Spleen (tissue), 7 donors: ENCODE results near the gene TTC9C.

Source experiments
- CTCF ChIP-seq, 11 experiments: fragments of 200-600 bp in 7 of 11; fragments of 450-650 bp in 4 of 11; sonication (generic) in 4 of 11; IDR thresholded peaks in 8 of 11; conservative IDR thresholded peaks in 3 of 11; 1 replicate in 7 of 11; 2 replicates in 4 of 11; pipeline versions ENCODE4 v1.4.0 to v1.8.0; 2016 to 2021; ENCODE audit warnings: antibody characterized with exemption in 11 of 11, inconsistent platforms in 4 of 11, mild to moderate bottlenecking in 1 of 11
- POLR2A ChIP-seq, 3 donors: fragments of 450-650 bp; IDR thresholded peaks; one replicate each; pipeline ENCODE4 v1.5.1; 2017; ENCODE audit warnings: antibody characterized with exemption in 3 of 3, mild to moderate bottlenecking in 1 of 3
- POLR2AphosphoS5 ChIP-seq, 3 donors: sonication (generic); formaldehyde crosslinking; IDR thresholded peaks; one replicate each; pipeline ENCODE4 v1.5.1; 2017; ENCODE audit warnings: antibody characterized with exemption in 3 of 3
- donor health status: DM: no; HTN: no; CAD: no; lungs with moderate emphysema.
- donor health status: DM: no; HTN: no; CAD: no.
- donor health status: DM: no; HTN: no; CAD: no.

- TF ChIP-seq CTCF (IDR thresholded peaks at IDR 0.05 in 8 of 11, conservative IDR thresholded peaks at IDR 0.05 in 3 of 11) (no peak), POLR2AphosphoS5 (IDR thresholded peaks at IDR 0.05) (no peak), POLR2A (IDR thresholded peaks at IDR 0.05) (no peak)
Measured at GRCh38 chr11:62721994-62722393, 6.3 kb upstream of the TTC9C start.
